Stimulated activated effector memory CD8-positive, alpha-beta T cell treated with anti-CD3 and anti-CD28 coated beads, Interleukin-12 subunit alpha, Interleukin-12 subunit beta, amount 100 ng/mL, for 72 hours (primary cell): ENCODE results near the gene SUPT3H.

Experiments
- ATAC-seq: fragments of 150-1000 bp; cut with Tn5 transposase; 2 replicates; pipeline ENCODE4 v1.10.0; 2021
- DNase-seq, 2 donors: peaks; one replicate each; pipeline ENCODE4 v3.0.0; 2021 to 2022; ENCODE audit warnings: low spot score in 2 of 2
- H3K27ac Mint-ChIP-seq: one replicate; pipeline ENCODE4 v1.8.0; 2022; ENCODE audit warnings: mild to moderate bottlenecking, mixed read lengths
- H3K36me3 Mint-ChIP-seq: one replicate; pipeline ENCODE4 v1.8.0; 2022; ENCODE audit warnings: mild to moderate bottlenecking, mixed read lengths
- H3K4me1 Mint-ChIP-seq: one replicate; pipeline ENCODE4 v1.8.0; 2022; ENCODE audit warnings: mixed read lengths
- H3K4me3 Mint-ChIP-seq: one replicate; pipeline ENCODE4 v1.8.0; 2022; ENCODE audit warnings: mild to moderate bottlenecking, mixed read lengths
- H3K9me3 Mint-ChIP-seq: one replicate; pipeline ENCODE4 v1.8.0; 2022; ENCODE audit warnings: mixed read lengths

The SUPT3H gene

DNA sequence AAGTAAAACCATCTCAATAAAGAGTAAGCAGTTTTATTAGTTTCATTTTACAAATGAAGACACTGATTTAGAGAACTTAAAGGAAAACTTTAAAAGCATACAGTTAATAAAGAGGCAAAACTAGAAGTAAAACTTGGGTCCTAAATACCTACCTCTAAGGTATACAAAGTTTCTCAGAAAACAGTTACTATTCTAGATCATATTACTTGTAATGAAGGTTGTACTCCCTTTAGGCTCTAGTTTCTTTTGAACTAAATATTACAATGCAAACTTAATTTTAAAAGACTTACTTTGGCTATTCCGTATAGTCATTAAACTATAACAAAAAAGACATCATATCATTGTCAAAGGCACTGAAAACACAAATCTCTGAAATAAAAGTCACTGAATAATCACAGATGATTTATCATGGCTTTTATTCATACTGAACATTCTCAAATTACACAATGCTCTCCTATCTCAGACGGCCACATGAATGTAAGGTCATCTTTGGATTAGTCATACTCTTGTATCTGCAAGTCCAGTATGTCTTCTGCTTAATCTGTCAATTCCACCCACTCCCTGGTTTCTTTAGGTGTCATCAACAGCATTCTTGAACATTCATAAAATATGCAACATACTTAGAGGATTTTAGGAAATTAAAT, 411.2 kb downstream of the SUPT3H start:
- Mint-ChIP-seq H3K4me1 (peaks cover 16% of the 10 kb centered on the region), H3K9me3 (no peaks in the 10 kb centered on the region), H3K36me3 (no peaks in the 10 kb centered on the region), H3K4me3 (no peak overlapping the region), H3K27ac (no peak overlapping the region)
- DNase-seq, result no peak
- ATAC-seq, result peak; percentile 59

DNA sequence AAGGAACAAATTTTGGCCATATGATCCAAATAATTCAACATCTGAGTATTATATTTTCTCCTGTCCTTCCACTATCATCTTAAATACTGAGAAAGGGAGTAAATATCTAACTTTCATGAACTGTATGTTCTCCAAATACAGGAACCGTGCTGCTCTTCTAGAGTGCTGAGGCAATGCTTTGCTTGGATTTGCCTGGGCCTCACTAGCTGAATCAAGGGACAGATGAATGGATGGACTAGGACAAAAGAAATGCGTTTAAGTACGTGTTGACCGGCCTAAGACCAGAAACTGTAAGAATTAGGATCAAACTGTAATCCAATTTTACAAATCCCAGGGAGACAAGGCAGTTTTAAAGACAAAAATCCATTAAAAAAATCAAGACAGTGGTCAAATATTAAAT, 412.0 kb downstream of the SUPT3H start:
- H3K27ac Mint-ChIP-seq, result no peak overlapping the region
- H3K36me3 Mint-ChIP-seq, result no peaks in the 10 kb centered on the region
- no peak overlapping the region for H3K4me3 Mint-ChIP-seq
- H3K4me1 Mint-ChIP-seq, result peaks cover 21% of the 10 kb centered on the region
- no peaks in the 10 kb centered on the region for H3K9me3 Mint-ChIP-seq
- DNase-seq, result no peak
- ATAC-seq, result no peak

DNA sequence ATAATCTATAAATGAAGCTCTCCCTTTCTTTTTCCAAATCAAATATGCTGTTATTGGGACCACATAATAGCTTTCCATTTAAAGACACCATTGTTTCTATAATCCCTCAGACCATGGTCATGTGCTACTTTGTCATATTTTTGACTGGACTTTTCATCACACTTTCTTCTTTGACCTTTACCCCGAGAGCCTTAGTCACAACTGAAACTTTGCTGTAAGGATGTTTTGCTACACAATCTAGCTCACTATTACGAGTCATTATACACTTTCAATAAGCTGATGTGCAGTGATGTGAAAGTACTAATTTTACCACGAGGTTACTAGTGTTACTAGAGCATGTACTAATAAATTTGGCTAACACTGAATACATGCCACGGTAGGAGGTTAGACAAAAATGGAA, 416.8 kb downstream of the SUPT3H start:
- peak; percentile 98 for ATAC-seq

DNA sequence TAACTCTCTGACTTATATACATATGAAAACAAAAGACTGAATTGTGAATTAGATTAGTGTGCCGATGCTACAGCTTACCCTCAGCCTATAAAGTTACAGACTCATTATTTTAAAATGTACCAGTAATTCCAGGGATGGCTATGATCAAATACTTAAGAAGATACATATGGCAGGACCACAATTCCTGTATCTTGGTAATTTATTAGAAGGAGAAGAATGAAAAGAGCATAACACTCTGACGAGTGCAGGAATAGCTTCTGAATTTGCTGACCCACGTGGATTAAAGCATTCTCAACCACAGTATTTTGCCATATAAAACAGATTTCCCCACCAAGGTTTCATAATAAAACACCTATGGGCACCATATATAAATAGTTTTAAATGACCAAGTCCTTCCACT, 418.1 kb downstream of the SUPT3H start:
- Mint-ChIP-seq H3K27ac (no peak overlapping the region), H3K4me1 (peaks cover 8% of the 10 kb centered on the region), H3K4me3 (no peak overlapping the region), H3K9me3 (no peaks in the 10 kb centered on the region), H3K36me3 (no peaks in the 10 kb centered on the region)
- ATAC-seq (no peak), DNase-seq (no peak)

More for the DNA sequence above, 416.8 kb downstream of the SUPT3H start:
- H3K4me3 Mint-ChIP-seq, result no peak overlapping the region
- peak overlapping the region; percentile 6 for H3K27ac Mint-ChIP-seq
- H3K9me3 Mint-ChIP-seq, result no peaks in the 10 kb centered on the region
- DNase-seq, result no peak
- H3K4me1 Mint-ChIP-seq, result peaks cover 8% of the 10 kb centered on the region
- no peaks in the 10 kb centered on the region for H3K36me3 Mint-ChIP-seq

DNA sequence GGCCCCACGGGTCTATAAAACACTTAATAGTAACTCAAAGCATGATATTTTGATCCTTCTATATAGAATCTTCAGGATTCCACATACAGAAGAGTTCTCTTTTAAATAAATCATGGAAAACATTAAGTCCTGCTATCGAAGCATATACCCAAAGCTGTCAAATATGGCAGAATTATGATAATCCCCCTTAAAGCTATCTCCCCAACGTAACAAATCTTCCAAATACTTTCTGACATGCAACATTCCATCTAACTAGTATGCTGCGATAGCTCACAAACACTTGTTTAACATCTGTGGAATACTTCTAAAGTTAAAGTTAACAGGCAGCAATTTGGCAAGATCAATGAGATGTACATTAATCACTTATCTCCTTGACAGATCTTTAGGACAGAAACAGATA, 420.6 kb downstream of the SUPT3H start:
- Mint-ChIP-seq H3K9me3 (no peaks in the 10 kb centered on the region), H3K36me3 (no peaks in the 10 kb centered on the region), H3K4me3 (no peak overlapping the region), H3K4me1 (peaks cover 8% of the 10 kb centered on the region), H3K27ac (no peak overlapping the region)
- ATAC-seq (no peak), DNase-seq (no peak)

DNA sequence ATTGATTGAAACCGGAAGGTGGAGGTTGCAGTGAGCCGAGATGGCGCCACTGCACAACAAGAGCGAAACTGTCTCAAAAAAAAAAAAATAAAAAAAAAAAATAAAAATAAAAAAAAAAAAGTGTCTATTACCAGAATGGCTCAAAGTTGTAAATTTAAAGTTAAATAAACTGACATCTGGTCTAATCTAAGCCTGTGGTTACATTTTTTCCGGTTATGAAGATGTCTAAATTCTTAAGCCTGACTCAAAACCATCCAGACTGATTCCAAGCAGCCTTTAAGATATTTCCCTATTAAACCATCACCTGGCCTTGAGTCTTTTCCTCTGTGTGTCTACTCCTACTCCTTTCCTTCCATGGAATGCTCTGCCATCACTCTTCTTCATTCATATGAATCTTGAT, 421.3 kb downstream of the SUPT3H start:
- no peak overlapping the region for H3K27ac Mint-ChIP-seq
- H3K9me3 Mint-ChIP-seq, result no peaks in the 10 kb centered on the region
- H3K4me3 Mint-ChIP-seq, result no peak overlapping the region
- no peak for DNase-seq
- H3K4me1 Mint-ChIP-seq, result peaks cover 8% of the 10 kb centered on the region
- H3K36me3 Mint-ChIP-seq, result no peaks in the 10 kb centered on the region
- ATAC-seq, result no peak

DNA sequence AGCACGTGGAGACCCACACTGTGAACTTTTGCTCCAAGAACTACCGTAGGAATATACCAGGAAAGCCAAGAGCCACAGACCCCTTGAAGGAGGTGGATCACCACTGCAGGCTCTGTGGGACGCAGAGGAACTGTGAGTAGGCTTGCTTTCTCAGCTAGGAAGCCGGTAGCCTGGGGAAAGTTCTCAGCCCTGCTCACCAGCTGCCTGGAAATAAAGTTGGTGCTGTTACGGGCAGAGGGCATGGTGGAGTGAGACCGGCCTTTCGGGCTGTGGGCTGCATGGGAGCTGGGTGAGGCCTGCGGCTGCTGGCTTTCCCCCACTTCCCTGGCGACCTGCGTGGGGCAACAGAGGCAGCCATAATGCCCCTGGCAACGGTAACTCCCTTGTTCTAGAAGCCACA, 422.6 kb downstream of the SUPT3H start:
- Mint-ChIP-seq H3K9me3 (no peaks in the 10 kb centered on the region), H3K36me3 (no peaks in the 10 kb centered on the region), H3K27ac (no peak overlapping the region), H3K4me3 (no peak overlapping the region), H3K4me1 (no peaks in the 10 kb centered on the region)
- DNase-seq, result no peak
- no peak for ATAC-seq

DNA sequence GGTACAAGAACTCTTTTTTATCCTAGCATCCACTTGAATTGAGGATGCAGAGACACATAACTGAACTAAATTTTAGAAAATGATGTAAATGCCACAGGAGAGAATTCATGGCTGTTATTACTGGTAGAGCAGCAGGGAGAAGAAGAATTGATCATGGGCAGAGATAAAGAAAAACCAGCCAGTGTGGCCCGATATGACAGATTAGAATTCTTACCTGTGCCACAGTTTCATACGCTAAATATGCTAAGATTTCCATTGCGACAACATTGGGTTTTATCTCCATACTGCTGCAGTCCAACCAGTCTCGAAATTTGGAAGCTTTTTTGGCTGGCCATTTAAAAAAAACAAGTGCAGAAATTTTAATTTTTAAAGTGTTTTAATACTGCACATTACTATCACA, 423.5 kb downstream of the SUPT3H start:
- no peaks in the 10 kb centered on the region for H3K9me3 Mint-ChIP-seq
- ATAC-seq (no peak), DNase-seq (no peak)
- H3K27ac Mint-ChIP-seq, result no peak overlapping the region
- no peaks in the 10 kb centered on the region for H3K36me3 Mint-ChIP-seq
- H3K4me3 Mint-ChIP-seq, result no peak overlapping the region
- no peaks in the 10 kb centered on the region for H3K4me1 Mint-ChIP-seq

DNA sequence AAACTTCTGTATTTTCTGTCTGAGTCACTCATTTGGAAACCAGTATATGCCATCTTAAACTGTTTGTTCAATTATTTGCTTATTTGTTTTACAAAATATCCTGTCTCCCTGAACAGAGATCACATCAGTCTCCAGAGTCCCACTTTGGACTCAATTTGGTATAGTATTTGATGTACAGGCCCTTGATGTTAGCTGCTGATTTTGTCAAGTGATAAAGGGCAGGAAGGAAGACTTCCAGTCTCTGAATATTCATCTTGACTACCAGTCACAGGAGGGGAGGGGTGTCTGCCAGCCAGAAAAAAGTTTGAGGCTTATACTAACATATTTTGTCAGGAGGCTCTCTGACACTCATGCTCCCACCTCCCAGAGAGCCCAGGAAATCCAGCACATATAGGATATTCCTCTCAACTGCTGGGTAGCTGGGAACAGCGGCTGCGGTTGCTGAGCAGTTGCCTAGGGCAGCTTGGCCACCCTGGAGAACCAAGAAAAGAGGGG, 426.4 kb downstream of the SUPT3H start:
- Mint-ChIP-seq H3K36me3 (no peaks in the 10 kb centered on the region), H3K9me3 (peaks cover 2% of the 10 kb centered on the region)

DNA sequence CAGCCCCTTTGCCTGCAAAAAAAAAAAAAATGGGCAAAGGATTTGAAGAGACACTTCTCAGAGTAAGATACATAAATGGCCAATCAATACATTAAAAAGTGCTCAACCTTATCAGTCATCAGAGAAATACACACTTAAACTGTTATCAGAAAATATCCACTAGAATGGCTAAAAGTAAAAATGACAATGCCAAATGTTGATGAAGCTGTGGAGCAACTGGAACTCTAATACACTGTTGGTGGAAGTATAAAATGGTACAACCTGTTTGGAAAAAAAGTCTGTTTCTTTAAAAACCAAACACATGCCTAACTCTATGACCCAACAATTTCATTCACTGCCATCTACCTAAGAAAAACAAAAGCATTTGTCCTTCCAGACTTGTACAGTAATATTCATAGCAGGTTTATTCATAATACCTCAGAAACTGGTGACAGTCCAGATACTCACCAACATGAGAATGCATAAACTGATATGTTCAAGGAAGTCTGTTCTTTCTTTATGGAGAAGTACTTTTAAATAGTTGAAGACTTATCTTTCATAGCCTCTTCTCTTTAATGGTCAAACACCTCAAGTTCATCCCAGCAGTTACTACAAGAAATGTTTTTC, 428.0 kb downstream of the SUPT3H start:
- Mint-ChIP-seq H3K36me3 (no peaks in the 10 kb centered on the region), H3K4me1 (no peaks in the 10 kb centered on the region), H3K27ac (no peak overlapping the region), H3K4me3 (no peak overlapping the region), H3K9me3 (peaks cover 4% of the 10 kb centered on the region)
- peak; percentile 61 for ATAC-seq
- no peak for DNase-seq

More for the DNA sequence above, 426.4 kb downstream of the SUPT3H start:
- Mint-ChIP-seq H3K4me1 (no peaks in the 10 kb centered on the region), H3K27ac (no peak overlapping the region), H3K4me3 (no peak overlapping the region)
- ATAC-seq (no peak), DNase-seq (no peak)

DNA sequence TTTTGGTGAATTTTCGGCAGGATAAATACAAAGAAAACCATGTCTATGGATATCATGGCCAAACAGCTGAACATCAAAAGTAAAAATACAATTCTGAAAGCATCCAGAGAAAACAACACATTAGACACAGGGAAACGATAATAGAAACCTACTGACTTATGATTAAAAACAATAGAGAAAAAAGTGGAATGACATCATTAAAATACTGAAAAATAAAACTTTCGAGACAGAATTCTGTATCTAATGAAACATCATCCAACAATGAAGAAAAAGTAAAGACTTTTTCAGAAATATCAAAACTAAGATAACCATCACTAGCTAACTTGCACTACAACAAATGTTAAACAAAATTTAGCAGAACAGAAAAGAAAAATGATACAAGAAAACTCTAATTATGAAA, 434.2 kb downstream of the SUPT3H start:
- Mint-ChIP-seq H3K4me3 (no peak overlapping the region), H3K9me3 (peaks cover 12% of the 10 kb centered on the region), H3K36me3 (no peaks in the 10 kb centered on the region), H3K27ac (no peak overlapping the region), H3K4me1 (peaks cover 11% of the 10 kb centered on the region)
- ATAC-seq, result no peak
- DNase-seq, result no peak

DNA sequence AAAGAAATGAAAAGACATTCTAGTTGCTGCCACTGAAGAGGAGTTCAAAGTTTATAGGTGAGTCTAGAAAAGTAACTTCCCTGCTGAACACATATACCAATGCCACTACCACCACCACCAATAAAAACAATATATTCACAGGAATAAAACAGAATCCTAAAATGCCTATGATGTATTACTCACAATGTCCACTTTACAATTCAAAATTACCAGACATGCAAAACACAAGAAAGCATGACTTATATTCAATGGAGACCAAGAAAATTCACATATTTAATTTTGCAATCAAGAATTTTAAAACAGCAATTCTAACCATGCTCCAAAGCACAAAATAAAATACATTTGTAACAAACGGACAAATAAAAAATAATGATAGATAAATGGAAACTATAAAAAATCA, 434.9 kb downstream of the SUPT3H start:
- peaks cover 12% of the 10 kb centered on the region for H3K9me3 Mint-ChIP-seq
- no peak overlapping the region for H3K27ac Mint-ChIP-seq
- H3K4me3 Mint-ChIP-seq, result no peak overlapping the region
- ATAC-seq (no peak), DNase-seq (no peak)
- no peaks in the 10 kb centered on the region for H3K36me3 Mint-ChIP-seq
- H3K4me1 Mint-ChIP-seq, result peaks cover 11% of the 10 kb centered on the region

DNA sequence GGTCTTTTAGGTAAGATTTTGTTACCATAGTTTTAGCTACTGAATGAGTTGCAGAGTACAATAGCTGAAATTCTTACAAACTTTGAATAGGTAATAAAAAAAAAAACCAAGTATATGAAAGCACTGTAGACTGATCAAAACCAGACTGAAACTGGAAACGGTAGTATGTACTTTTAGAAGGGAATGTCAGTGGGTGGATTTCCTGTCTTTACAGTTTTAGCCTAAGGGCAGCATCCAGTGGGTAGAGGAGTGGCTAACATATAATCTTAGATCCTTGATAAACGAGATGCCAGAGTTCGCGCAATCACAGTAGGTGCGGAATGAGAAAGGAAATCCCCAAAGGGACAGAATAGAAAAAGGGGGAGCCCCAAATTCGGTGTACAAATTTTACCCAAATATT, 435.5 kb downstream of the SUPT3H start:
- Mint-ChIP-seq H3K27ac (no peak overlapping the region), H3K4me1 (peaks cover 11% of the 10 kb centered on the region), H3K4me3 (no peak overlapping the region), H3K36me3 (no peaks in the 10 kb centered on the region), H3K9me3 (peaks cover 12% of the 10 kb centered on the region)
- no peak for ATAC-seq
- DNase-seq, result no peak

DNA sequence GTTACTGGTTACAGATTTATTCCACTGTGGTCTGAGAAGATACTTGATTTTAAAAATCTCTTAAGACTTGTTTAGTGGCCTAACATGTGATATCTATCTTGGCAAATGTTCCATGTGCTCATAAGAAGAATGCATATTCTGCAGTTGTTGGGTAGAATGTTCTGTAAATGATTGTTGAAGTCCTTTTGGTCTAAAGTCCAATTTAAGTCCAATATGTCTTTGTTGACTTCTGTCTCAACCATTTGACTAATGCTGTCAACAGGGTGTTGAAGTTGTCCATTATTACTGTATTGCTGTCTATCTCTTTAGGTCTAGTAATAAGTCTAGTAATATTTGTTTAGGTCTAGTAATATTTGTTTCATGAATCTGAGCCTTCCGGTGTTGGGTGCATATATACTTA, 437.4 kb downstream of the SUPT3H start:
- Mint-ChIP-seq H3K27ac (no peak overlapping the region), H3K4me1 (peaks cover 26% of the 10 kb centered on the region), H3K4me3 (no peak overlapping the region), H3K9me3 (peaks cover 8% of the 10 kb centered on the region), H3K36me3 (no peaks in the 10 kb centered on the region)
- DNase-seq (no peak), ATAC-seq (no peak)

DNA sequence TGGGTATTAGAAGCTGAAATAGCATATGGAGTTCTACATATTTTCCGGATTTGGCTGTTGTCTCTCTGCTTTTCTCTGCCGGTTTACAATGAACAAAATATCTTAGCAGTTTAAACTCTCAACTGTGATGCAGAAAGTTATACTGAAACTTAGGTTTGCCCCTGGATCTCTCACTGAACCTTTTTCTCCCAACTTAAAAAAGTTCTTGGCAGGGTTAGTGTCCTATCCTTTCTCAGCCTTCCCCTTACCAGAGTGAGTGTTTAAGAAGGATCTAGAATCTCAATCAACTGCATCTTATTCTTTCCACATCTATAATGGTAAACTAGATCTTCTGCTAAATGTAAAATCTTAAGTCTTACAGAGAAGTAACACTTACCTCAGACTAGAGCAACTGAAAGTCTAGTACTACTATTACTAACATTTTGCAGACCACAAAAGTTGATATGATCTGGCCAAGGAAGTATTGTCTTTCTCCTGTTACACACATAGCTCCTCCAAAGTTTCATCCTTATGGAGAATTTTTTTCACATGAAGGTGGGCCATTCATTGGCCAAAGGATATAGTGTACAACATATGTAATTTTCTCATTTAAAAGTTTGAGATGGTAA, 441.9 kb downstream of the SUPT3H start:
- Mint-ChIP-seq H3K9me3 (peaks cover 4% of the 10 kb centered on the region), H3K4me3 (peak overlapping the region; percentile 42), H3K27ac (peak overlapping the region; percentile 87), H3K36me3 (peaks cover 6% of the 10 kb centered on the region), H3K4me1 (peaks cover 28% of the 10 kb centered on the region)
- peak; percentile 91 for ATAC-seq
- no peak for DNase-seq

DNA sequence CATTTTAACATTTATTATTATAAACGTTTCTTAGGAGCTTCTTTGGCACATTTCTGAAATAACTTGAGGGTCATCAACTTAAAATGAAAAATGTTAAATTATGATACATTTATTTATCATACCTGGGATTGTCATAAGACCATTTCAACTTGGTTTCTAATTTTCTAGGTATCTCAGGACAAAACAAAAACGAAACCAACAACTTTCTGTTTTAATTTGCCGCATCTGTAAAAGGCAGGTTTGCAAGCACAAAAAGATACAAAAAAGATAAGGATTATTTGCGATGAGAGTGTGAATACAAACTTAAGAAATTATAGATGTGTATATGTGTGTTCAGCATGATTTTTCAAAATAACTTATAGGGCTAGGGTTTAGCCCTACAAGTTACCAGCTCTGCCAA, 444.6 kb downstream of the SUPT3H start:
- H3K4me1 Mint-ChIP-seq, result peaks cover 22% of the 10 kb centered on the region
- H3K36me3 Mint-ChIP-seq, result peaks cover 6% of the 10 kb centered on the region
- DNase-seq (no peak), ATAC-seq (no peak)
- peak overlapping the region; percentile 75 for H3K4me3 Mint-ChIP-seq
- H3K27ac Mint-ChIP-seq, result peak overlapping the region; percentile 67
- peaks cover 3% of the 10 kb centered on the region for H3K9me3 Mint-ChIP-seq
